HepG2 (cell line): Measurements from ENCODE around the gene MC1R. TPM values are rescaled to one million over a fixed set of nuclear protein-coding genes. Genes with fewer than 3 reads are reported as not detected.
A peak's percentile ranks its signal among the peaks of the same experiment; 100 is the strongest.

Source experiments
- ARNTL ChIP-seq: sonication (generic); formaldehyde crosslinking; IDR thresholded peaks from 2 replicates; pipeline ENCODE4 v1.4.0; 2020; ENCODE audit warnings: mild to moderate bottlenecking, missing genetic modification reagents
- ATF7 ChIP-seq, 2 experiments: fragments of 450-650 bp in 1 of 2; sonication (generic) in 1 of 2; formaldehyde crosslinking in 1 of 2; IDR thresholded peaks; 2 replicates each; pipeline versions ENCODE4 v1.4.0 to v1.6.1; 2016 to 2020; ENCODE audit warnings: antibody characterized with exemption in 1 of 2, mild to moderate bottlenecking in 1 of 2, missing genetic modification reagents in 1 of 2
- FOXO1 ChIP-seq: sonication (generic); formaldehyde crosslinking; IDR thresholded peaks from 2 replicates; pipeline ENCODE4 v1.4.0; 2020; ENCODE audit warnings: missing genetic modification reagents
- JDP2 ChIP-seq: sonication (generic); formaldehyde crosslinking; IDR thresholded peaks from 2 replicates; pipeline ENCODE4 v1.8.1; 2022; ENCODE audit warnings: missing genetic modification reagents, borderline replicate concordance
- MXD4 ChIP-seq: IDR thresholded peaks from 2 replicates; pipeline ENCODE4 v1.6.1; 2016; ENCODE audit warnings: mild to moderate bottlenecking, missing biosample characterization, missing genetic modification reagents
- MYPOP ChIP-seq: sonication (generic); formaldehyde crosslinking; IDR thresholded peaks from 2 replicates; pipeline ENCODE4 v1.8.1; 2023; ENCODE audit warnings: mild to moderate bottlenecking, moderate library complexity, missing genetic modification reagents
- NR2F6 ChIP-seq, 2 experiments: IDR thresholded peaks; 2 replicates each; pipeline ENCODE4 v1.6.1; 2016; ENCODE audit warnings: antibody characterized with exemption in 1 of 2, mild to moderate bottlenecking in 1 of 2
- SNRNP70 ChIP-seq: fragments of 200-400 bp; formaldehyde crosslinking; IDR thresholded peaks from 2 replicates; pipeline ENCODE4 v1.6.1; 2017; ENCODE audit warnings: mild to moderate bottlenecking, low read depth, low read length, moderate library complexity
- SP1 ChIP-seq, 2 experiments: fragments of 450-650 bp in 1 of 2; sonication (generic) in 1 of 2; formaldehyde crosslinking in 1 of 2; IDR thresholded peaks; 2 replicates each; pipeline versions ENCODE4 v1.4.0 to v1.6.1; 2016 to 2020; ENCODE audit warnings: missing genetic modification reagents in 1 of 2
- SRF ChIP-seq: IDR thresholded peaks from 2 replicates; pipeline ENCODE4 v1.6.1; 2011; ENCODE audit warnings: mild to moderate bottlenecking, low read depth, low read length, moderate library complexity
- TBX2 ChIP-seq: sonication (generic); formaldehyde crosslinking; IDR thresholded peaks from 2 replicates; pipeline ENCODE4 v1.5.0; 2020; ENCODE audit warnings: missing genetic modification reagents, mild to moderate bottlenecking, borderline replicate concordance
- TRAFD1 ChIP-seq: sonication (generic); formaldehyde crosslinking; IDR thresholded peaks from 2 replicates; pipeline ENCODE4 v1.5.1; 2020; ENCODE audit warnings: missing genetic modification reagents, mild to moderate bottlenecking, borderline replicate concordance
- ZBTB25 ChIP-seq: IDR thresholded peaks from 2 replicates; pipeline ENCODE4 v1.6.1; 2018; ENCODE audit warnings: missing genetic modification reagents
- ZFY ChIP-seq: sonication (generic); formaldehyde crosslinking; IDR thresholded peaks from 2 replicates; pipeline ENCODE4 v1.4.0; 2020; ENCODE audit warnings: missing genetic modification reagents
- ZNF142 ChIP-seq: sonication (generic); formaldehyde crosslinking; IDR thresholded peaks from 2 replicates; pipeline ENCODE4 v1.4.0; 2020; ENCODE audit warnings: missing genetic modification reagents
- polyA plus RNA-seq, 8 experiments: library from polyadenylated mRNA; depleted of rRNA in 3 of 8; stranded (reverse) in 7 of 8; unstranded in 1 of 8; fragments of >200 nt; fragmentation: Illumina TruSeq in 4 of 8; extraction: Trizol in 4 of 8; gene quantifications; 2 replicates each; pipeline versions ENCODE4 v1.2.1 to v1.2.3, GENCODE V29; 2011 to 2016; ENCODE audit warnings: low read depth in 4 of 8, missing spikeins in 1 of 8, mixed read lengths in 1 of 8; ENCODE audit not compliant: insufficient read depth in 1 of 8
- total RNA-seq, 5 experiments: library from RNA; depleted of rRNA; stranded (reverse); fragments of >200 nt; fragmentation: Illumina TruSeq; extraction: Trizol; gene quantifications; 2 replicates each; pipeline ENCODE4 v1.2.3, GENCODE V29; 2016; ENCODE audit warnings: low read depth in 1 of 5

The MC1R gene
- total and polyA plus RNA-seq, 2 of the 13 experiments (the other 11 are each of a cell fraction or from before 2014, with no cell fraction given) = 9.1 to 14.8 TPM

- TF ChIP-seq JDP2 (no peak), MXD4 (CRISPR knock-in tag) (peak; percentile 41; the same call in 1 of the 2 replicates), FOXO1 (CRISPR knock-in tag) (peak; percentile 11; the same call in 1 of the 2 replicates), ZNF142 (CRISPR knock-in tag) (peak; percentile 95), NR2F6 (IDR thresholded peaks at IDR 0.05) (peak; percentile 95), NR2F6 (CRISPR knock-in tag; IDR thresholded peaks at IDR 0.05) (peak; percentile 98), ZFY (CRISPR knock-in tag) (peak; percentile 94), TBX2 (CRISPR knock-in tag) (peak; percentile 91), TRAFD1 (CRISPR knock-in tag) (no peak), SRF (no peak), ATF7 (IDR thresholded peaks at IDR 0.05) (no peak), ATF7 (CRISPR knock-in tag; IDR thresholded peaks at IDR 0.05) (no peak; the same call in 1 of the 2 replicates), SNRNP70 (no peak), ARNTL (CRISPR knock-in tag) (peak; percentile 83), ZBTB25 (CRISPR knock-in tag) (peak; percentile 56), SP1 (IDR thresholded peaks at IDR 0.05) (no peak), SP1 (CRISPR knock-in tag; IDR thresholded peaks at IDR 0.05) (no peak), MYPOP (CRISPR knock-in tag) (0 out of 2 replicates have a peak, but pooled peaks have one; percentile 68)
Observed at GRCh38 chr16:89915303-89916232, 3.1 kb upstream of the MC1R start (continued).
